ENCODE results near the gene DNAJC3. TPM values are rescaled to one million over a fixed set of nuclear protein-coding genes. Genes with fewer than 3 reads are reported as not detected.
"Not testable (repeated sequence)": the region's sequence is repeated elsewhere in the genome, so short reads cannot be mapped to it uniquely, and the experiment has no call there.

Gene DNAJC3
- total and polyA plus RNA-seq, 8 donors: 11.6 to 70.3 (median 41.2) TPM

DNA sequence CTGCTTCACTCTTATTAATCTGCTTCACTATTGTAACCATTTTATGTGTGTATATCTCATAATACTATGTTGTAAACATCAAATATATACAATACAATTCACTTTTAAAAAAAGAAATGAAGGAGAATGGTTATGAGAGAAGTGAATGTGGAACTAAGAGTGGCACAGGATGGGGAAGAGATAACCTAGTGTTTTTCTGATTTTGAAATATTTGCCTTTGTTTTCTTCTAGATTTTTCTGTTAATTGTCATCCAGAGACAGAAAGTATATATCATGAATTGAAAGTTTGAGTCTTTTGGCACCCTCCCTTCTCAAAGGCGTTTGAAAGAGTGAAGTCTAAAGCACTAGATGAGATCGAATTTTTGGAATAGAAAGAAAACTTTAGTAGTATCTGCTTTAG, 2.8 kb downstream of the DNAJC3 start:
- intact Hi-C loops (cut with DNase I): no loop called here
- Histone ChIP-seq H3K9me3 (no peaks in the 10 kb centered on the region), H3K4me3 (peak overlapping the region in 2 of 4 donors; percentile 92 to 97), H3K27ac (peak overlapping the region in 1 of 4 donors; percentile 44), H3K4me1 (peaks cover 2 to 51% (median 46%) of the 10 kb centered on the region in 3 donors), H3K36me3 (no peaks in the 10 kb centered on the region), H3K27me3 (no peaks in the 10 kb centered on the region)
- TF ChIP-seq, protein P1, sequence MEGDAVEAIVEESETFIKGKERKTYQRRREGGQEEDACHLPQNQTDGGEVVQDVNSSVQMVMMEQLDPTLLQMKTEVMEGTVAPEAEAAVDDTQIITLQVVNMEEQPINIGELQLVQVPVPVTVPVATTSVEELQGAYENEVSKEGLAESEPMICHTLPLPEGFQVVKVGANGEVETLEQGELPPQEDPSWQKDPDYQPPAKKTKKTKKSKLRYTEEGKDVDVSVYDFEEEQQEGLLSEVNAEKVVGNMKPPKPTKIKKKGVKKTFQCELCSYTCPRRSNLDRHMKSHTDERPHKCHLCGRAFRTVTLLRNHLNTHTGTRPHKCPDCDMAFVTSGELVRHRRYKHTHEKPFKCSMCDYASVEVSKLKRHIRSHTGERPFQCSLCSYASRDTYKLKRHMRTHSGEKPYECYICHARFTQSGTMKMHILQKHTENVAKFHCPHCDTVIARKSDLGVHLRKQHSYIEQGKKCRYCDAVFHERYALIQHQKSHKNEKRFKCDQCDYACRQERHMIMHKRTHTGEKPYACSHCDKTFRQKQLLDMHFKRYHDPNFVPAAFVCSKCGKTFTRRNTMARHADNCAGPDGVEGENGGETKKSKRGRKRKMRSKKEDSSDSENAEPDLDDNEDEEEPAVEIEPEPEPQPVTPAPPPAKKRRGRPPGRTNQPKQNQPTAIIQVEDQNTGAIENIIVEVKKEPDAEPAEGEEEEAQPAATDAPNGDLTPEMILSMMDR (IDR thresholded peaks at IDR 0.05): no peak
- FAIRE-seq (peak; percentile 51), ATAC-seq (no peak), DNase-seq (no peak)
- WGBS, 2 donors: 9 to 12% methylated on average over 2 of the region's 2 CpGs

DNA sequence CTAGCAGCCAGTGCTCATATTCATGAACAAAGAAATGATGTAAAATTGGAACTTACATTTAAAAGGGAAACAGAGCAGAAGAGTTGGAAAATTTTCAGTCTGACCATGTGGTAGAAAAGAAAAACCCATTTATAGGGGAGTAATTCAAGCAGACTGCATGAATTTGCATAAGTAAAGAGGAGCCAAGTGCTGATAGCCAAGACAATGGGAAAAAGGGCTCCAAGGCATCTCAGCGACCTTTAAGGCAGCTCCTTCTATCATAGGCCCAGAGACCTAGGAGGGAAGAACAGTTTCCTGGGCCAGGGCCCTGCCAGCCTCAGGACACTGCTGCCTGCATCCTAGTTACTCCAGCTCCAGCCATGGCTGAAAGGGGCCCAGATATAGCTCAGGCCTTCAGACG, 7.5 kb downstream of the DNAJC3 start:
- peak in 3 of 4 donors; percentile 15 to 38 (median 23) for ATAC-seq
- 43 to 45% methylated on average over 2 of the region's 2 CpGs for whole genome bisulfite sequencing, 2 donors
- DNase-seq: no peak
- H3K27ac ChIP-seq: no peak overlapping the region
- no peaks in the 10 kb centered on the region for H3K36me3 ChIP-seq
- H3K4me1 ChIP-seq: peaks cover 0 to 35% (median 34%) of the 10 kb centered on the region in 3 donors
- intact Hi-C loops (cut with DNase I): no loop called here
- H3K9me3 ChIP-seq: no peaks in the 10 kb centered on the region
- TF ChIP-seq, protein P1 (IDR thresholded peaks at IDR 0.05): no peak
- no peaks in the 10 kb centered on the region for H3K27me3 ChIP-seq
- FAIRE-seq: no peak
- no peak overlapping the region for H3K4me3 ChIP-seq

- DNase-seq; H3K9me3 ChIP-seq; H3K27ac ChIP-seq; H3K27me3 ChIP-seq; H3K36me3 ChIP-seq; intact Hi-C loops (cut with DNase I); FAIRE-seq; H3K4me3 ChIP-seq: not testable (repeated sequence)
- H3K4me1 ChIP-seq: peaks cover 0 to 30% (median 30%) of the 10 kb centered on the region in 3 donors
- WGBS, 2 donors: 50 to 53% methylated on average over 5 of the region's 5 CpGs
- peak; percentile 43 to 72 (median 57) for ATAC-seq
These were observed 8.0 kb downstream of the DNAJC3 start for GRCh38 chr13:95684960-95685359.

GRCh38 chr13:95689582-95689926, 12.6 kb downstream of the DNAJC3 start:
- FAIRE-seq (no peak), DNase-seq (no peak), ATAC-seq (no peak)
- Histone ChIP-seq H3K9me3 (no peaks in the 10 kb centered on the region), H3K27me3 (no peaks in the 10 kb centered on the region), H3K4me3 (no peak overlapping the region), H3K4me1 (no peaks in the 10 kb centered on the region), H3K36me3 (no peaks in the 10 kb centered on the region), H3K27ac (no peak overlapping the region)
- intact Hi-C loops (cut with DNase I): no loop called here
- TF ChIP-seq, protein P1 (IDR thresholded peaks at IDR 0.05): no peak
- 76 to 79% methylated on average over 3 of the region's 3 CpGs for WGBS, 2 donors

GRCh38 chr13:95690986-95691385, 14.0 kb downstream of the DNAJC3 start:
- FAIRE-seq: not testable (repeated sequence)

GRCh38 chr13:95697052-95697680, 20.2 kb downstream of the DNAJC3 start:
- DNase-seq (no peak), FAIRE-seq (no peak), ATAC-seq (no peak)
- no peak overlapping the region for H3K27ac ChIP-seq
- intact Hi-C loops (cut with DNase I): no loop called here
- H3K27me3 ChIP-seq: no peaks in the 10 kb centered on the region
- peaks cover 0 to 21% (median 3%) of the 10 kb centered on the region in 3 donors for H3K4me1 ChIP-seq
- 87 to 90% methylated on average over 6 of the region's 6 CpGs for WGBS, 2 donors
- TF ChIP-seq, protein P1 (IDR thresholded peaks at IDR 0.05): no peak
- no peaks in the 10 kb centered on the region for H3K36me3 ChIP-seq
- no peak overlapping the region for H3K4me3 ChIP-seq
- H3K9me3 ChIP-seq: no peaks in the 10 kb centered on the region

More at GRCh38 chr13:95690986-95691385, 14.0 kb downstream of the DNAJC3 start:
- ATAC-seq; H3K27ac ChIP-seq; H3K4me1 ChIP-seq; H3K27me3 ChIP-seq; DNase-seq; intact Hi-C loops (cut with DNase I); H3K36me3 ChIP-seq; H3K9me3 ChIP-seq; H3K4me3 ChIP-seq: not testable (repeated sequence)
- WGBS, 2 donors: 97 to 99% methylated on average over 18 to 28 of the region's 28 CpGs
